Measurements from ENCODE around the gene ITPR1. TPM values are rescaled to one million over a fixed set of nuclear protein-coding genes. Genes with fewer than 3 reads are reported as not detected.

ITPR1 gene
- total RNA-seq, 4 donors from 2014 or later: 15.3 to 50.2 (median 28.7) TPM

- in situ Hi-C loops (cut with MboI; ENCODE audit: low pct_ligation_motif_present in 1 of 4, low pct_unique_long_range_greater_than_20kb in 1 of 4, low sequenced_read_pairs in 3 of 4): no loop called here
- WGBS, 2 donors (ENCODE audit: low coverage in 1 of 2): 6 to 17% methylated on average over 7 to 14 of the region's 14 CpGs
Measured at GRCh38 chr3:4504340-4505261, 11.5 kb downstream of the ITPR1 start.

DNA sequence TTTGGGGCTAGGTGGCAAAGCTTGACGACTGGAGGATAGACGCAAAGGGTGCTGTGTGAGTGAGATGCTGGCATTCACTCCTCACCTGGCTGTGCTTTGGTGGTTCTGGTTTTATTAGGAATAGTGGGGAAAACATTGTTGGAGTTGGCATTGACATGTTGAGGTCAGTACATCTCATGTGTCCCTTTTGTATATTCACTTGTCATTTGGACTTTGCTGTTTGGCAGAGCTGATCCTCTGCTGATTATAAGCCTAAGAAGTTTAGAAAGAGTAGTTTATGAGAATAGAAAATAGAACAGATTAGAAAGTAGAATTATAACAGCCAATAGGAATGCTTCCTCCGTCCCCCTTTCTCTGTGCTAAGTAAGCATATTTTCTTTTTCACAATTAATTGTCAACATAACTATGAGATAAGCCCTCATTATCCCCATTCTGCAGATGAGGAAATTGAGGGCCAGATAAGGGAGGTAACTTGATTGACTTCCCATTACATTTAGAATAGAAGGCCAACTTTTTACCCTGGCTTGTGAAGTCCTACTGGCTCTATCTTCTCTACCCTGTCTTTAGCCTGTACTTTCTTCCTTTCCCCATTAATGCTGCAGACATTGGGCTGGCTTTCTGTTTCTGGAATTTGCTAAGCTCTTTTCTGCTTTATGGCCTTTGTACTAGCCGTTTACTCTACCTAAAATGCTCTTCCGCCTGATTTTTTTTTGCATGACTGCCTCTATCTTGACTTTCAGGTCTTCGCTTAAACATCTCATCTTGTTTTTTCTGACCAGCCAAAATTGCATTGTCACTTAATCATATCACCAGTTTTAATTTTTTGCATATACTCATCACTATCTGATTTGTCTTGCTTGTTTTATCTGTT, 12.8 kb downstream of the ITPR1 start:
- H3K27me3 ChIP-seq: no peaks in the 10 kb centered on the region
- no peak overlapping the region for H3K4me3 ChIP-seq
- no peak for TF ChIP-seq POLR2AphosphoS5 (IDR thresholded peaks at IDR 0.05)
- TF ChIP-seq POLR2A (IDR thresholded peaks at IDR 0.05): no peak
- TF ChIP-seq CTCF (IDR thresholded peaks at IDR 0.05): no peak
- no peak for TF ChIP-seq EP300 (IDR thresholded peaks at IDR 0.05; ENCODE audit: low read depth)
- H3K9me3 ChIP-seq: no peaks in the 10 kb centered on the region
- intact Hi-C loops (cut with DNase I; ENCODE audit: low total_unique reads): no loop called here
- in situ Hi-C loops (cut with MboI; ENCODE audit: low pct_ligation_motif_present in 1 of 4, low pct_unique_long_range_greater_than_20kb in 1 of 4, low sequenced_read_pairs in 3 of 4): no loop called here
- no peak for DNase-seq
- peak overlapping the region; percentile 72 to 84 (median 76) for H3K27ac ChIP-seq
- WGBS, 2 donors (ENCODE audit: low coverage in 1 of 2): 81 to 97% methylated on average over 5 to 6 of the region's 6 CpGs
- H3K4me1 ChIP-seq: peaks cover 21 to 65% (median 36%) of the 10 kb centered on the region in 4 donors
- H3K36me3 ChIP-seq: no peaks in the 10 kb centered on the region

More at GRCh38 chr3:4504340-4505261, 11.5 kb downstream of the ITPR1 start:
- no peaks in the 10 kb centered on the region for H3K27me3 ChIP-seq
- TF ChIP-seq POLR2A (IDR thresholded peaks at IDR 0.05) (no peak), POLR2AphosphoS5 (IDR thresholded peaks at IDR 0.05) (peak in 1 of 3 donors; percentile 9), CTCF (IDR thresholded peaks at IDR 0.05) (no peak), EP300 (IDR thresholded peaks at IDR 0.05; ENCODE audit: low read depth) (no peak)
- intact Hi-C loops (cut with DNase I; ENCODE audit: low total_unique reads): no loop called here
- no peaks in the 10 kb centered on the region for H3K9me3 ChIP-seq
- peaks cover 21 to 65% (median 36%) of the 10 kb centered on the region in 4 donors for H3K4me1 ChIP-seq
- peak overlapping the region; percentile 72 to 84 (median 76) for H3K27ac ChIP-seq
- H3K36me3 ChIP-seq: no peaks in the 10 kb centered on the region
- H3K4me3 ChIP-seq: peak overlapping the region in 2 of 4 donors; percentile 11 to 26
- DNase-seq: peak; percentile 70

DNA sequence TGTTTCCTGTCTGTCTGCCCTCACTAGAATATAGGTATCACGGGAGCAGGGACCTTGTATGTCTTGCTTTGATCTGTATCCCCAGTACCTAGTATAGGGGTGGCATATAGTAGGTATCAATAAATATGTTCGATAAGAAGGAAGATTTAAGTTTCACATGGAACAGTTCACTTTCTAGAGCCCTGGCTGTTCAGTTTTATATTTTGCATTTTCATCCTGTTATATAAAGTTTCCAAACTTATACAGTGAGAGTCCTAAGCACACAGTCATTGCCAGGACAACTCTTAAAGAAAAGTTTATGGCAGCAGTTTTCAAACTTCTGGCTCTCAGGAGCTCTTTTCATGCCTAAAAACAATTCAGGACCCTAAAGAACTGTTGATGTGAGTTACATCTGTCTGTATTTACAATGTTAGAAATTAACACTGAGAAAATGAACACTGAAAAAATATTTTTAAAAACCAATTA, 13.4 kb downstream of the ITPR1 start:
- Histone ChIP-seq H3K9me3 (no peaks in the 10 kb centered on the region), H3K4me3 (no peak overlapping the region), H3K36me3 (no peaks in the 10 kb centered on the region), H3K4me1 (peaks cover 21 to 61% (median 33%) of the 10 kb centered on the region in 4 donors), H3K27ac (peak overlapping the region in 1 of 4 donors; percentile 77), H3K27me3 (no peaks in the 10 kb centered on the region)
- intact Hi-C loops (cut with DNase I; ENCODE audit: low total_unique reads): no loop called here
- DNase-seq: no peak
- in situ Hi-C loops (cut with MboI; ENCODE audit: low pct_ligation_motif_present in 1 of 4, low pct_unique_long_range_greater_than_20kb in 1 of 4, low sequenced_read_pairs in 3 of 4): no loop called here
- TF ChIP-seq CTCF (IDR thresholded peaks at IDR 0.05) (no peak), POLR2A (IDR thresholded peaks at IDR 0.05) (no peak)
- 77 to 79% methylated on average over 2 of the region's 2 CpGs for WGBS, 2 donors (ENCODE audit: low coverage in 1 of 2)
